Measurements from ENCODE around the gene UNC13C.

DNA sequence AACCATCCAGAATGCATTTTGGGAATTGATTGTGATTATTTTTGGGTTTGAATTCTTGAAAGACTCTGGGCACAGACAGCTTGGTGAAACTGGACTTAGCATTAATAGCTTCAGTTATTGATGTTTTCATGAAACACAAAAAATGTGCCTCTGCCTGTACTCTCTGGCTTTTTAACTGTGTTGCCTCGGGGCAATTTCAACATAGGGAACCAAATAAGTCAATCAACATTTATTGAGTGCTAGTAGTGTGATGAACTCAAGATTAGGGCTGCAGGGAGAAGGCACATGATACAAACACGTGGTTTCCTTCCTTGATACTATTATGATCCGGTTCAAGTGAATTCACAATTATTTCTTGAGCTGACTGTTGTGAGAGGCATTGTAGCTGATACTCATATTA lies 50.8 kb downstream of the UNC13C start:
- TF ChIP-seq ZNF169 (tag by site-specific recombination; IDR thresholded peaks at IDR 0.05), result no peak
- TF ChIP-seq ZNF184 (tag by site-specific recombination; IDR thresholded peaks at IDR 0.05), result no peak
- TF ChIP-seq, protein P1, sequence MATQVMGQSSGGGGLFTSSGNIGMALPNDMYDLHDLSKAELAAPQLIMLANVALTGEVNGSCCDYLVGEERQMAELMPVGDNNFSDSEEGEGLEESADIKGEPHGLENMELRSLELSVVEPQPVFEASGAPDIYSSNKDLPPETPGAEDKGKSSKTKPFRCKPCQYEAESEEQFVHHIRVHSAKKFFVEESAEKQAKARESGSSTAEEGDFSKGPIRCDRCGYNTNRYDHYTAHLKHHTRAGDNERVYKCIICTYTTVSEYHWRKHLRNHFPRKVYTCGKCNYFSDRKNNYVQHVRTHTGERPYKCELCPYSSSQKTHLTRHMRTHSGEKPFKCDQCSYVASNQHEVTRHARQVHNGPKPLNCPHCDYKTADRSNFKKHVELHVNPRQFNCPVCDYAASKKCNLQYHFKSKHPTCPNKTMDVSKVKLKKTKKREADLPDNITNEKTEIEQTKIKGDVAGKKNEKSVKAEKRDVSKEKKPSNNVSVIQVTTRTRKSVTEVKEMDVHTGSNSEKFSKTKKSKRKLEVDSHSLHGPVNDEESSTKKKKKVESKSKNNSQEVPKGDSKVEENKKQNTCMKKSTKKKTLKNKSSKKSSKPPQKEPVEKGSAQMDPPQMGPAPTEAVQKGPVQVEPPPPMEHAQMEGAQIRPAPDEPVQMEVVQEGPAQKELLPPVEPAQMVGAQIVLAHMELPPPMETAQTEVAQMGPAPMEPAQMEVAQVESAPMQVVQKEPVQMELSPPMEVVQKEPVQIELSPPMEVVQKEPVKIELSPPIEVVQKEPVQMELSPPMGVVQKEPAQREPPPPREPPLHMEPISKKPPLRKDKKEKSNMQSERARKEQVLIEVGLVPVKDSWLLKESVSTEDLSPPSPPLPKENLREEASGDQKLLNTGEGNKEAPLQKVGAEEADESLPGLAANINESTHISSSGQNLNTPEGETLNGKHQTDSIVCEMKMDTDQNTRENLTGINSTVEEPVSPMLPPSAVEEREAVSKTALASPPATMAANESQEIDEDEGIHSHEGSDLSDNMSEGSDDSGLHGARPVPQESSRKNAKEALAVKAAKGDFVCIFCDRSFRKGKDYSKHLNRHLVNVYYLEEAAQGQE (tag by site-specific recombination; IDR thresholded peaks at IDR 0.05), result no peak
- TF ChIP-seq, protein P2, sequence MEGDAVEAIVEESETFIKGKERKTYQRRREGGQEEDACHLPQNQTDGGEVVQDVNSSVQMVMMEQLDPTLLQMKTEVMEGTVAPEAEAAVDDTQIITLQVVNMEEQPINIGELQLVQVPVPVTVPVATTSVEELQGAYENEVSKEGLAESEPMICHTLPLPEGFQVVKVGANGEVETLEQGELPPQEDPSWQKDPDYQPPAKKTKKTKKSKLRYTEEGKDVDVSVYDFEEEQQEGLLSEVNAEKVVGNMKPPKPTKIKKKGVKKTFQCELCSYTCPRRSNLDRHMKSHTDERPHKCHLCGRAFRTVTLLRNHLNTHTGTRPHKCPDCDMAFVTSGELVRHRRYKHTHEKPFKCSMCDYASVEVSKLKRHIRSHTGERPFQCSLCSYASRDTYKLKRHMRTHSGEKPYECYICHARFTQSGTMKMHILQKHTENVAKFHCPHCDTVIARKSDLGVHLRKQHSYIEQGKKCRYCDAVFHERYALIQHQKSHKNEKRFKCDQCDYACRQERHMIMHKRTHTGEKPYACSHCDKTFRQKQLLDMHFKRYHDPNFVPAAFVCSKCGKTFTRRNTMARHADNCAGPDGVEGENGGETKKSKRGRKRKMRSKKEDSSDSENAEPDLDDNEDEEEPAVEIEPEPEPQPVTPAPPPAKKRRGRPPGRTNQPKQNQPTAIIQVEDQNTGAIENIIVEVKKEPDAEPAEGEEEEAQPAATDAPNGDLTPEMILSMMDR (tag by site-specific recombination; IDR thresholded peaks at IDR 0.05), result no peak
- no peak for TF ChIP-seq ZNF354C (tag by site-specific recombination; IDR thresholded peaks at IDR 0.05; ENCODE audit: borderline replicate concordance, low read depth)
- TF ChIP-seq ZNF585B (tag by site-specific recombination; IDR thresholded peaks at IDR 0.05), result no peak
- TF ChIP-seq, protein P3, sequence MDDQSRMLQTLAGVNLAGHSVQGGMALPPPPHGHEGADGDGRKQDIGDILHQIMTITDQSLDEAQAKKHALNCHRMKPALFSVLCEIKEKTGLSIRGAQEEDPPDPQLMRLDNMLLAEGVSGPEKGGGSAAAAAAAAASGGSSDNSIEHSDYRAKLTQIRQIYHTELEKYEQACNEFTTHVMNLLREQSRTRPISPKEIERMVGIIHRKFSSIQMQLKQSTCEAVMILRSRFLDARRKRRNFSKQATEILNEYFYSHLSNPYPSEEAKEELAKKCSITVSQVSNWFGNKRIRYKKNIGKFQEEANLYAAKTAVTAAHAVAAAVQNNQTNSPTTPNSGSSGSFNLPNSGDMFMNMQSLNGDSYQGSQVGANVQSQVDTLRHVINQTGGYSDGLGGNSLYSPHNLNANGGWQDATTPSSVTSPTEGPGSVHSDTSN (CRISPR knock-in tag; IDR thresholded peaks at IDR 0.05), result no peak
- no peak for TF ChIP-seq KLF16 (tag by site-specific recombination; IDR thresholded peaks at IDR 0.05)
- no peak for TF ChIP-seq ZNF561 (tag by site-specific recombination; IDR thresholded peaks at IDR 0.05; ENCODE audit: borderline replicate concordance)

Measured in HEK293 (cell line).